Measurements from ENCODE around the gene MAN2B2.

The MAN2B2 gene

GRCh38 chr4:6562931-6563901, 11.8 kb upstream of the MAN2B2 start (continued):
- no peak for TF ChIP-seq ZNF8 (CRISPR knock-in tag; IDR thresholded peaks at IDR 0.05)
- no peak for TF ChIP-seq PPARA (CRISPR knock-in tag; IDR thresholded peaks at IDR 0.05; ENCODE audit: borderline replicate concordance)
- TF ChIP-seq TCF4 (CRISPR knock-in tag; IDR thresholded peaks at IDR 0.05; ENCODE audit: borderline replicate concordance) = no peak
- no peak for TF ChIP-seq GLIS3 (CRISPR knock-in tag; IDR thresholded peaks at IDR 0.05)
- no peak for TF ChIP-seq PATZ1 (CRISPR knock-in tag; IDR thresholded peaks at IDR 0.05; ENCODE audit: borderline replicate concordance)
- no peak for TF ChIP-seq ZC3H10 (CRISPR knock-in tag; IDR thresholded peaks at IDR 0.05)
- TF ChIP-seq BACH2 (CRISPR knock-in tag; IDR thresholded peaks at IDR 0.05; ENCODE audit: borderline replicate concordance) = no peak
- no peak for TF ChIP-seq RARB (CRISPR knock-in tag; IDR thresholded peaks at IDR 0.05)
- no peak for TF ChIP-seq OSR1 (CRISPR knock-in tag; IDR thresholded peaks at IDR 0.05)
- no peak for TF ChIP-seq TSHZ2 (CRISPR knock-in tag; IDR thresholded peaks at IDR 0.05)
- no peak for TF ChIP-seq ZFP3 (CRISPR knock-in tag; IDR thresholded peaks at IDR 0.05)

GRCh38 chr4:6563935-6564645, 10.9 kb upstream of the MAN2B2 start:
- ATAC-seq = no peak
- TF ChIP-seq PATZ1 (CRISPR knock-in tag; IDR thresholded peaks at IDR 0.05; ENCODE audit: borderline replicate concordance) (no peak), TCF4 (CRISPR knock-in tag; IDR thresholded peaks at IDR 0.05; ENCODE audit: borderline replicate concordance) (no peak), ZFP30 (CRISPR knock-in tag; IDR thresholded peaks at IDR 0.05) (no peak), OSR1 (CRISPR knock-in tag; IDR thresholded peaks at IDR 0.05) (no peak), CSDC2 (CRISPR knock-in tag; IDR thresholded peaks at IDR 0.05) (no peak), ZFP3 (CRISPR knock-in tag; IDR thresholded peaks at IDR 0.05) (no peak), GLIS3 (CRISPR knock-in tag; IDR thresholded peaks at IDR 0.05) (no peak), POU6F1 (CRISPR knock-in tag; IDR thresholded peaks at IDR 0.05; ENCODE audit: borderline replicate concordance, low read depth) (no peak), CREB5 (CRISPR knock-in tag; IDR thresholded peaks at IDR 0.05; ENCODE audit: low read depth) (no peak), PPARA (CRISPR knock-in tag; IDR thresholded peaks at IDR 0.05; ENCODE audit: borderline replicate concordance) (no peak), RARB (CRISPR knock-in tag; IDR thresholded peaks at IDR 0.05) (no peak), ESRRG (CRISPR knock-in tag; IDR thresholded peaks at IDR 0.05) (no peak), ZNF70 (CRISPR knock-in tag; IDR thresholded peaks at IDR 0.05) (no peak), ZNF8 (CRISPR knock-in tag; IDR thresholded peaks at IDR 0.05) (no peak), ARNTL (CRISPR knock-in tag; IDR thresholded peaks at IDR 0.05; ENCODE audit: borderline replicate concordance, low read depth) (no peak), ZNF565 (CRISPR knock-in tag; conservative IDR thresholded peaks at IDR 0.05; ENCODE audit: low read depth) (no peak), CSRNP3 (CRISPR knock-in tag; IDR thresholded peaks at IDR 0.05) (no peak), SNAI2 (CRISPR knock-in tag; IDR thresholded peaks at IDR 0.05) (no peak), BACH2 (CRISPR knock-in tag; IDR thresholded peaks at IDR 0.05; ENCODE audit: borderline replicate concordance) (no peak)

Data from SK-N-SH treated with all-trans-retinoic acid at 6 μM for 48 hours (cell line).